B cell (primary cell): ENCODE data around the gene KIDINS220. TPM values are rescaled to one million over a fixed set of nuclear protein-coding genes. Genes with fewer than 3 reads are reported as not detected.

Source experiments
- ATAC-seq: fragments of 200-7000 bp; cut with Tn5 transposase; one replicate; pipeline ENCODE4 v1.10.0; 2021; ENCODE audit warnings: low read depth, mild to moderate bottlenecking, moderate number of reproducible peaks, moderate library complexity
- CTCF ChIA-PET: fragments of 350-600 bp; sonication (Branson Sonifier 250); formaldehyde crosslinking; loops from one replicate; lab custom pipeline; 2021; ENCODE audit warnings: antibody characterized with exemption, inconsistent platforms; lab: Charles Lee
- POLR2A ChIA-PET: fragments of 350-600 bp; sonication (Branson Sonifier 250); formaldehyde crosslinking; loops from one replicate; lab custom pipeline; 2021; ENCODE audit warnings: antibody characterized with exemption; lab: Charles Lee
- DNase-seq: peaks from one replicate; pipeline ENCODE4 v3.0.0; 2013
- H2AFZ ChIP-seq: 2 replicates; pipeline ENCODE4 v1.6.1; 2012; ENCODE audit warnings: mild to moderate bottlenecking, low read depth, low read length; ENCODE audit not compliant: insufficient read depth, poor library complexity, severe bottlenecking
- H3K27ac ChIP-seq, 2 donors: 1 replicate in 1 of 2; 2 replicates in 1 of 2; pipeline ENCODE4 v1.5.1; 2012 to 2013; ENCODE audit warnings: low read length in 2 of 2, mild to moderate bottlenecking in 2 of 2, moderate library complexity in 1 of 2
- H3K27me3 ChIP-seq, 4 experiments: fragments of 200-600 bp in 1 of 4; sonication (generic) in 1 of 4; replicated peaks in 1 of 4; 1 replicate in 2 of 4; 2 replicates in 2 of 4; pipeline versions ENCODE4 v1.6.1 to v1.7.0; 2013 to 2016; ENCODE audit warnings: low read length in 3 of 4, mild to moderate bottlenecking in 2 of 4, mixed read lengths in 1 of 4, moderate library complexity in 1 of 4; ENCODE audit not compliant: insufficient read depth in 4 of 4, control insufficient read depth in 3 of 4; ENCODE audit errors: control extremely low read depth in 1 of 4
- H3K36me3 ChIP-seq, 2 experiments: replicated peaks in 1 of 2; 1 replicate in 1 of 2; 2 replicates in 1 of 2; pipeline versions ENCODE4 v1.6.1 to v1.7.1; 2013; ENCODE audit warnings: low read length in 1 of 2; ENCODE audit not compliant: insufficient read depth in 2 of 2, control insufficient read depth in 1 of 2; ENCODE audit errors: control extremely low read depth in 1 of 2, extremely low read depth in 1 of 2
- H3K4me1 ChIP-seq, 2 donors: fragments of 200-600 bp in 1 of 2; sonication (generic) in 1 of 2; 1 replicate in 1 of 2; 2 replicates in 1 of 2; pipeline versions ENCODE4 v1.5.1 to v1.6.1; 2013 to 2017; ENCODE audit warnings: low read length in 2 of 2; ENCODE audit not compliant: control insufficient read depth in 2 of 2, insufficient read depth in 2 of 2
- H3K4me2 ChIP-seq: replicated peaks from 2 replicates; pipeline ENCODE3; 2012; ENCODE audit warnings: mild to moderate bottlenecking, low read depth, low read length; ENCODE audit not compliant: poor library complexity, severe bottlenecking
- H3K4me3 ChIP-seq, 5 experiments: fragments of 200-600 bp in 1 of 5; sonication (generic) in 1 of 5; 1 replicate in 3 of 5; 2 replicates in 2 of 5; pipeline versions ENCODE4 v1.5.1 to v1.7.0; 2011 to 2016; ENCODE audit warnings: low read length in 4 of 5, mild to moderate bottlenecking in 4 of 5, low read depth in 2 of 5, control low read depth in 1 of 5, moderate library complexity in 1 of 5; ENCODE audit not compliant: insufficient read depth in 1 of 5; ENCODE audit errors: control extremely low read depth in 1 of 5, extremely low read depth in 1 of 5
- H3K79me2 ChIP-seq: fragments of 200-600 bp; sonication (generic); one replicate; pipeline ENCODE4 v1.6.0; 2016; ENCODE audit warnings: low read length; ENCODE audit not compliant: control insufficient read depth, insufficient read depth
- H3K9ac ChIP-seq: fragments of 200-600 bp; sonication (generic); 2 replicates; pipeline ENCODE4 v1.6.1; 2017; ENCODE audit warnings: mild to moderate bottlenecking, low read length, moderate library complexity
- H3K9me3 ChIP-seq, 3 donors: one replicate each; pipeline versions ENCODE4 v1.6.1 to v1.7.1; 2013; ENCODE audit warnings: low read length in 2 of 3; ENCODE audit not compliant: control insufficient read depth in 2 of 3, insufficient read depth in 1 of 3; ENCODE audit errors: control extremely low read depth in 1 of 3
- H4K20me1 ChIP-seq: 2 replicates; pipeline ENCODE4 v1.6.0; 2012; ENCODE audit warnings: mild to moderate bottlenecking, low read length; ENCODE audit not compliant: insufficient read depth, control insufficient read depth, poor library complexity, severe bottlenecking
- H3K27ac Mint-ChIP-seq: one replicate; pipeline ENCODE4 v1.8.0; 2021; ENCODE audit warnings: mixed read lengths
- H3K27me3 Mint-ChIP-seq: one replicate; pipeline ENCODE4 v1.8.0; 2021; ENCODE audit warnings: mixed read lengths
- H3K4me1 Mint-ChIP-seq: one replicate; pipeline ENCODE4 v1.8.0; 2021; ENCODE audit warnings: mixed read lengths
- H3K4me3 Mint-ChIP-seq: one replicate; pipeline ENCODE4 v1.8.0; 2021; ENCODE audit warnings: mixed read lengths
- H3K9me3 Mint-ChIP-seq: one replicate; pipeline ENCODE4 v1.8.0; 2022; ENCODE audit warnings: mixed read lengths; ENCODE audit not compliant: insufficient read depth
- EZH2 ChIP-seq: IDR thresholded peaks from 2 replicates; pipeline ENCODE4 v1.6.1; 2012; ENCODE audit warnings: borderline replicate concordance, low read depth, mild to moderate bottlenecking, moderate library complexity, low read length; ENCODE audit not compliant: insufficient read depth, poor library complexity, severe bottlenecking
- WGBS: methylation state at CpG from one replicate; pipeline ENCODE4 v1.1.5; 2013; ENCODE audit warnings: missing lambda C conversion rate; ENCODE audit not compliant: insufficient coverage; 5-methylcytosine and 5-hydroxymethylcytosine counted together
- intact Hi-C: fragments of 100-400 bp; cut with micrococcal nuclease; formaldehyde crosslinking; loops from one replicate; pipeline ENCODE4 v1.10.0; 2022
- polyA plus RNA-seq: library from polyadenylated mRNA; depleted of rRNA; stranded (reverse); fragments of >200 nt; gene quantifications from 2 replicates; pipeline ENCODE4 v1.2.3, GENCODE V29; 2012
- total RNA-seq, 2 donors: library from RNA; stranded (reverse); fragments of 120-200 nt in 1 of 2; gene quantifications; 1 replicate in 1 of 2; 2 replicates in 1 of 2; pipeline versions ENCODE4 v1.2.3 to v1.2.4, GENCODE V29; 2013 to 2022
- TF ChIP-seq, protein P1 (sequence below): fragments of 200-600 bp; IDR thresholded peaks from one replicate; pipeline ENCODE4 v1.8.0; 2022; ENCODE audit warnings: antibody characterized with exemption, mild to moderate bottlenecking

KIDINS220 gene
- total and polyA plus RNA-seq, 2 donors (not counting 1 experiment from before 2014, with no cell fraction given), result 12.5 to 36.6 TPM

DNA sequence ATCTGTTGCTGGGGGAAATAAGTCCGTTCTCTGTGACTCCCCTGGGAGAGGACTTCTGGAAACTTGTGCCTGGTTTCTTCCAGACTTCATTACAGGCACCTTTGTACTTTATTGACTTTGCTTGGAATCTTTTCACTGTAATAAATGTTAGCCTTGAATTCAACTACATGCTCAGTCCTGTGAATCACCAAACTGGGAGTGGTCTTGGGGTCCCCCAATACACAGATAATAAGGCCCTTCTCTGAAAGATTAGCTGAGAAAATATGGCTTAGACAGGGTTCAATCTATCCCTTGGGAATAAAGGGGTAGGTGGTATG lies 48.7 kb upstream of the KIDINS220 start:
- H3K4me1 Mint-ChIP-seq, result peaks cover 6% of the 10 kb centered on the region
- ATAC-seq (no peak), DNase-seq (no peak)
- peaks cover 3% of the 10 kb centered on the region for H3K9me3 Mint-ChIP-seq
- no peaks in the 10 kb centered on the region for H3K27me3 ChIP-seq
- H3K27me3 Mint-ChIP-seq, result no peaks in the 10 kb centered on the region
- CTCF ChIA-PET, result no interaction called here
- no peaks in the 10 kb centered on the region for H3K9me3 ChIP-seq
- no peak overlapping the region for H3K4me2 ChIP-seq
- H4K20me1 ChIP-seq, result no peaks in the 10 kb centered on the region
- no peak overlapping the region for H3K4me3 ChIP-seq
- no peak overlapping the region for H3K9ac ChIP-seq
- POLR2A ChIA-PET, result no interaction called here
- TF ChIP-seq, protein P1, sequence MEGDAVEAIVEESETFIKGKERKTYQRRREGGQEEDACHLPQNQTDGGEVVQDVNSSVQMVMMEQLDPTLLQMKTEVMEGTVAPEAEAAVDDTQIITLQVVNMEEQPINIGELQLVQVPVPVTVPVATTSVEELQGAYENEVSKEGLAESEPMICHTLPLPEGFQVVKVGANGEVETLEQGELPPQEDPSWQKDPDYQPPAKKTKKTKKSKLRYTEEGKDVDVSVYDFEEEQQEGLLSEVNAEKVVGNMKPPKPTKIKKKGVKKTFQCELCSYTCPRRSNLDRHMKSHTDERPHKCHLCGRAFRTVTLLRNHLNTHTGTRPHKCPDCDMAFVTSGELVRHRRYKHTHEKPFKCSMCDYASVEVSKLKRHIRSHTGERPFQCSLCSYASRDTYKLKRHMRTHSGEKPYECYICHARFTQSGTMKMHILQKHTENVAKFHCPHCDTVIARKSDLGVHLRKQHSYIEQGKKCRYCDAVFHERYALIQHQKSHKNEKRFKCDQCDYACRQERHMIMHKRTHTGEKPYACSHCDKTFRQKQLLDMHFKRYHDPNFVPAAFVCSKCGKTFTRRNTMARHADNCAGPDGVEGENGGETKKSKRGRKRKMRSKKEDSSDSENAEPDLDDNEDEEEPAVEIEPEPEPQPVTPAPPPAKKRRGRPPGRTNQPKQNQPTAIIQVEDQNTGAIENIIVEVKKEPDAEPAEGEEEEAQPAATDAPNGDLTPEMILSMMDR, result no peak
- TF ChIP-seq EZH2, result no peak
- no peak overlapping the region for H3K27ac ChIP-seq
- intact Hi-C loops, result no loop called here
- no peaks in the 10 kb centered on the region for H3K79me2 ChIP-seq
- H3K36me3 ChIP-seq, result no peaks in the 10 kb centered on the region
- H3K27ac Mint-ChIP-seq, result no peak overlapping the region
- H3K4me1 ChIP-seq, result no peaks in the 10 kb centered on the region
- 20% methylated on average over 1 of the region's 1 CpG for WGBS
- no peak overlapping the region for H2AFZ ChIP-seq
- H3K4me3 Mint-ChIP-seq, result no peak overlapping the region

DNA sequence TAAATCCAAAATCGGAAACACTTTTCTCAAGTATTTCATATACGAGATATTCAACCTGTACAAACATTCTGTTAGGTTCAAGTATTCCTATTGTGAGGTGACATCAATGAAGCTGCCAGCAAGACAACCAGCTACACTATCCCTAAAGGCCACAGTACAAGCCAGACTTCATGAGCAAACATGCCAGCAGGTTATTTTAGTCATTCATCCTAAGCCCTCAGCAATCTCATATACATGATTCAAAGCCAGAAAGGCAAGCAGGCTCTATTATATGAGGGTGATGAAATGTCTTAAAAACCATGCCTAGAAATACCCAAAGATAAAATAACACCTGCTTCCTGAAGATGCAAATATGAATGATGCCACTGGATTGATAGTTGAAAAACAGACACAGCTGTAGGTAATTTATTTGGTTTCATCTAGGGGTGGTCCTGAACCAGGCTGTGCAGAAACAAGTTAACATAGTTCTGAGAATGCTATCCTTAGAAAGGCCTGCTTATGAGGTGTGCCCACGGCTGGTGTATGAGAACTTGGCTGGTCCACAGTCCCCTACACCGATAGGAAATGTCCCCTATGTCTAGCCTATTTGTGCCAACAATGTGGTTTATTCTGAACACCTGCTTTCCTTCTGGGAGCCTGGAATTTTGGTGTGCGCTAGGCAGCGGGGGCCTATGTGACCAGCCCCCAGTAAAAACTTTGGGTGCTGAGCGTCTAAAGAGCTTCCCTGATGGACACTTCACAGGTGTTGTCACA lies 48.2 kb upstream of the KIDINS220 start:
- no peaks in the 10 kb centered on the region for H3K36me3 ChIP-seq
- no peak for DNase-seq
- H4K20me1 ChIP-seq, result no peaks in the 10 kb centered on the region
- no peaks in the 10 kb centered on the region for H3K9me3 ChIP-seq
- 89% methylated on average over 4 of the region's 7 CpGs for WGBS
- intact Hi-C loops, result no loop called here
- no peak overlapping the region for H3K9ac ChIP-seq
- H3K4me3 ChIP-seq, result no peak overlapping the region
- no peaks in the 10 kb centered on the region for H3K79me2 ChIP-seq
- no peaks in the 10 kb centered on the region for H3K27me3 ChIP-seq
- H3K4me1 Mint-ChIP-seq, result peaks cover 6% of the 10 kb centered on the region
- H3K4me1 ChIP-seq, result no peaks in the 10 kb centered on the region
- no peak for TF ChIP-seq EZH2
- TF ChIP-seq, protein P1, result no peak
- no peaks in the 10 kb centered on the region for H3K27me3 Mint-ChIP-seq
- peaks cover 3% of the 10 kb centered on the region for H3K9me3 Mint-ChIP-seq
- no peak overlapping the region for H3K27ac Mint-ChIP-seq
- no peak for ATAC-seq
- no peak overlapping the region for H3K4me2 ChIP-seq
- ChIA-PET POLR2A (no interaction called here), CTCF (no interaction called here)
- H2AFZ ChIP-seq, result no peak overlapping the region
- H3K27ac ChIP-seq, result no peak overlapping the region
- H3K4me3 Mint-ChIP-seq, result no peak overlapping the region
